HG02678 (cell line): ENCODE data around the gene KLK12.

Experiments
- ATAC-seq: cut with Tn5 transposase; IDR thresholded peaks from one replicate; pipeline ENCODE4 v1.9.1; 2021; ENCODE audit warnings: mild to moderate bottlenecking, moderate library complexity; ENCODE audit not compliant: unreplicated experiment

KLK12 gene

GRCh38 chr19:50983625-50984292 lies 51.0 kb downstream of the KLK12 start, which contains the start of gene KLK7:
TSS of gene KLK7 (minus strand) at chr19:50983917. CDS start at chr19:50982399, 1,518 bp downstream.
- ATAC-seq = no peak

GRCh38 chr19:50982186-50982585 lies 52.6 kb downstream of the KLK12 start:
- no peak for ATAC-seq

DNA sequence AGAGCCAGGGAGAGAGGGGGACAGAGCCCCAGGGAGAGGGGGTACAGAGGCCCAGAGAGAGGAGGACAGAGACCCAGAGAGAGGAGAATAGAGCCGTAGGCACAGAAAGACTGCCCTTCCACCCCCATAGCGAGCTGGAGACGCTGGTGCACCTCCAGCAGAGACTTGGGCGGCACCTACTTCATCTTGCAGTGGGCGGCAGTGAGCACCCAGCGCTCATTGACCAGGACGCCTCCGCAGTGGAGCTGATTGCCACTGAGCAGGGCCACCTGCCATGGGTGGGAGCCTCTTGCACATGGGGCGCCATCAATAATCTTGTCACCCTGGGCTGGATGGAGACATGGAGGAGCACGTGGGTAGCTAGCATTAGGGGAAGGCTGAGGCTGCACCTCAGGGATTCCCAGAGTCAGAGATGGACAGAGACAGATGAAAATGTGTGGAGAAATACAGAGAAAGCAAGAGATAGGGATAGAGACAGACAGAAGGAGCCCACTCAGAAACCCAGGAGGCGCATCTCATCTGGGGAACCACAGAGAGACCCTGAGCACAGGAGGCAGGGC lies 53.1 kb downstream of the KLK12 start:
- no peak for ATAC-seq

DNA sequence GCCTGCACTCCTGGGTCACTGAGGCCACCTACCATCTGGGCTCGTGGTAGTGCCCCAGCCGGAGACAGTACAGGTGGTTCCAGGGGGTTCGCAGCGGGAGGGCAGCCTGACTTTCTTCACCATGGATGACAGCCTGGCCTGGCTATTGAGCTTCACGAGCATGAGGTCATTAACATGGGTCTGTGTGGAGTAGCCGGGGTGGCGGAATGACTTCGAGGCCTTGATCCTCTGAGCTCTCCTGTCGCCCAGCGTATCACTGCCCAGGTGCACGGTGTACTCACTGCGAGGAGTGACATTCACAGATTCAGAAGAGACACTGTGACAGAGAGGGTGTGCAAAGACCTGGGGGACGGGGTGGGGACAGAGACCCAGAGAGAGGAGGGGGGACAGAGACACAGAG lies 54.6 kb downstream of the KLK12 start:
- ATAC-seq = no peak

DNA sequence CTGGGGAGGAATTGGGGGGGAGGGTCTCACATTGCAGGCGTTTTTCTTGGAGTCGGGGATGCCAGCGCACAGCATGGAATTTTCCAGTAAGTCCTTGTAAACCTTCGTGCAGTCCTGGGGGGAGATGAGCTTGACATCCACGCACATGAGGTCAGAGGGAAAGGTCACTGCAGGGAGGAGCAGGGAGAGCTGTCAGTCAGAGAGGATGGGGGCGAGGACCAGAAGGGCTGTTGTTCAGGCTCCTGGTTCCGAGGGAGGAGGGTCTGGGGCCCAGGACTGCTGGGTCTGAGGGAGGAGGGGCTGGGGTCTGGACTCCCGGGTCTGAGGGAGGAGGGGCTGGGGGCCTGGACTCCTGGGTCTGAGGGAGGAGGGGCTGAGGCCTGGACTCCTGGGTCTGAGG lies 55.0 kb downstream of the KLK12 start:
- ATAC-seq = no peak
